Measurements from ENCODE around the gene HIPK2.

HIPK2 gene

DNA sequence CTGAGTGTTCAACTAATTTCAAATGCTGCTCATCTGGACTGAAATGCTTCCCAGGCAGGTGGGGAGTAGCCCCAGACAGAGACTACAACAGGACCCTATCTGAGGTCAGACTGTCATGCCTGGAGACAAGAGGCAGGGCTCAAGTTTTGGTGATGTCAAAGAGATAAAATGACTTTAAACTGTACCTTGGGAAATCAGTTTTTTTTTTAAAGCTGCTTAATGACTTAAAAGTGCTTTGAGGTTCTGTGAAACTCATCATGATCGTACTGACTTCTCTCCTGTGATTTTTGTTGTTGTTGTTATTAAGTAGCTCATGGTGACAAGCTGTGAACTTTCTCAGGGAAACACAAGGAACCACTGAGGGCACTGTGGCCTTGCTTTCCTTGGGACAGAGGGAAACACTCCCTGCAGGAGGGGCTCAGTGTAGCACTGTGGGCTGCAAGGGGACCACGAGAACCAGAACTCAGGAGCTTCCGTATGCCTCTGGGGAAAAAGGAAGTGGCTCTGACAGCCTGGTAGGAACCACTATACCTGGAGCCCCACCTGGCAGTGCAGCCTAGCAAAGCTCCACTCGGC, 9.5 kb downstream of the HIPK2 start:
- H3K27ac ChIP-seq (ENCODE audit: low read depth, low read length, poor library complexity, severe bottlenecking) = no peak overlapping the region
- no peak for TF ChIP-seq EZH2 (IDR thresholded peaks at IDR 0.05; ENCODE audit: borderline replicate concordance, low read length)
- TF ChIP-seq, protein P1, sequence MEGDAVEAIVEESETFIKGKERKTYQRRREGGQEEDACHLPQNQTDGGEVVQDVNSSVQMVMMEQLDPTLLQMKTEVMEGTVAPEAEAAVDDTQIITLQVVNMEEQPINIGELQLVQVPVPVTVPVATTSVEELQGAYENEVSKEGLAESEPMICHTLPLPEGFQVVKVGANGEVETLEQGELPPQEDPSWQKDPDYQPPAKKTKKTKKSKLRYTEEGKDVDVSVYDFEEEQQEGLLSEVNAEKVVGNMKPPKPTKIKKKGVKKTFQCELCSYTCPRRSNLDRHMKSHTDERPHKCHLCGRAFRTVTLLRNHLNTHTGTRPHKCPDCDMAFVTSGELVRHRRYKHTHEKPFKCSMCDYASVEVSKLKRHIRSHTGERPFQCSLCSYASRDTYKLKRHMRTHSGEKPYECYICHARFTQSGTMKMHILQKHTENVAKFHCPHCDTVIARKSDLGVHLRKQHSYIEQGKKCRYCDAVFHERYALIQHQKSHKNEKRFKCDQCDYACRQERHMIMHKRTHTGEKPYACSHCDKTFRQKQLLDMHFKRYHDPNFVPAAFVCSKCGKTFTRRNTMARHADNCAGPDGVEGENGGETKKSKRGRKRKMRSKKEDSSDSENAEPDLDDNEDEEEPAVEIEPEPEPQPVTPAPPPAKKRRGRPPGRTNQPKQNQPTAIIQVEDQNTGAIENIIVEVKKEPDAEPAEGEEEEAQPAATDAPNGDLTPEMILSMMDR (IDR thresholded peaks at IDR 0.05; ENCODE audit: low read length) = no peak

DNA sequence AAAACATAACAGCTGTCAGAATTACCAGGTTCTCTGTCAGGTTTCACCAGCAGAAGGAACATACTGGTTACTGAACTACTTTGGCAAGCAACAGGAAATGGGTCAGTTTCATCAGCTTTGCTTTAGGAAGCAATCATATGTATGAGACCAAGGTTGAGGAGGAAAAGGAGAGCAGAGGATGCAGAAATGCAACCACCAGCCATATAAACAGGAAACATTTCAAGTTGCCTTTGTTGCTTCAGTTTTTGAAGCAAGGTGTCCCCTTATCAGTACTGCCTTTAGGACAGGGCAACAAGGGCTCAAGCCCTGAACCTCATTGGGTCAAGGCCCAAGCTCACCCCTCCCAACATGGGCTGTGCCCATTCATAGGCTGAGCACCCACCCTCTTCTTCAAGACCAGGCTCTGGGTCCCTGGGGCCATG, 10.2 kb downstream of the HIPK2 start:
- Histone ChIP-seq H3K9me2 (ENCODE audit: low read depth, low read length) (no peaks in the 10 kb centered on the region), H3K4me2 (ENCODE audit: low read length) (no peak overlapping the region), H3K27me3 (ENCODE audit: insufficient read depth, low read length) (no peaks in the 10 kb centered on the region; the same call in 1 of the 2 replicates), H3K27ac (ENCODE audit: low read depth, low read length, poor library complexity, severe bottlenecking) (no peak overlapping the region), H3K9ac (ENCODE audit: low read length) (no peak overlapping the region), H3F3A (ENCODE audit: insufficient read depth, low read length) (no peaks in the 10 kb centered on the region), H3K4me3 (ENCODE audit: low read depth, low read length, poor library complexity, severe bottlenecking) (no peak overlapping the region), H3K79me2 (ENCODE audit: insufficient read depth, low read length) (no peaks in the 10 kb centered on the region), H3K4me1 (ENCODE audit: insufficient read depth, low read length, severe bottlenecking) (no peaks in the 10 kb centered on the region), H3K36me3 (ENCODE audit: insufficient read depth, low read length) (no peaks in the 10 kb centered on the region), H4K20me1 (ENCODE audit: insufficient read depth, low read length) (no peaks in the 10 kb centered on the region), H3K9me3 (ENCODE audit: low read length) (no peaks in the 10 kb centered on the region), H2AFZ (ENCODE audit: low read length) (no peak overlapping the region)
- no peak for TF ChIP-seq EZH2 (IDR thresholded peaks at IDR 0.05; ENCODE audit: borderline replicate concordance, low read length)
- TF ChIP-seq, protein P1 (IDR thresholded peaks at IDR 0.05; ENCODE audit: low read length) = no peak

More for the DNA sequence above, 9.5 kb downstream of the HIPK2 start:
- Histone ChIP-seq H3K9me3 (ENCODE audit: low read length) (no peaks in the 10 kb centered on the region), H2AFZ (ENCODE audit: low read length) (no peak overlapping the region), H3F3A (ENCODE audit: insufficient read depth, low read length) (no peaks in the 10 kb centered on the region), H3K36me3 (ENCODE audit: insufficient read depth, low read length) (no peaks in the 10 kb centered on the region), H3K4me1 (ENCODE audit: insufficient read depth, low read length, severe bottlenecking) (no peaks in the 10 kb centered on the region), H3K4me3 (ENCODE audit: low read depth, low read length, poor library complexity, severe bottlenecking) (no peak overlapping the region), H3K4me2 (ENCODE audit: low read length) (no peak overlapping the region), H3K9ac (ENCODE audit: low read length) (no peak overlapping the region), H3K9me2 (ENCODE audit: low read depth, low read length) (no peaks in the 10 kb centered on the region), H3K27me3 (ENCODE audit: insufficient read depth, low read length) (no peaks in the 10 kb centered on the region; the same call in 1 of the 2 replicates), H4K20me1 (ENCODE audit: insufficient read depth, low read length) (no peaks in the 10 kb centered on the region), H3K79me2 (ENCODE audit: insufficient read depth, low read length) (no peaks in the 10 kb centered on the region)

DNA sequence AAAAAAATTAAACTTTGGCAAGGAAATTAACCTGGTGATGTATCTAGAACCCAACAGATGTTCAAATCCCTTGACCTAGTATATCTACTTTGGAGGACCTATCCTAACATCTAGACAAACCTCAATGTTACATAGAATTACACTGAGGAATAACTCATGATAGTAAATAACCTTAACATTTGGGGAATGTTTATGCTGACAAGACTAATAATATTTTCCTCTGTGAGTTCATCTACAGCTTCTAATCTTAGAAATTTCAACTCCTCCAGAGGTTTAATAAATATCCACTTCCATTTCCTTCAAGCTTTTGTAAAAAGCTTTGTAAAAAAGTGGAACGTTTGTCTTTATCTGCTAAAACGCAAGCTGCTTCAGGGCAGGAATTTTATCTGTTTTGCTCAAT, 12.7 kb downstream of the HIPK2 start:
- H3K9me2 ChIP-seq (ENCODE audit: low read depth, low read length) = no peaks in the 10 kb centered on the region
- H3K27ac ChIP-seq (ENCODE audit: low read depth, low read length, poor library complexity, severe bottlenecking) = no peak overlapping the region
- no peaks in the 10 kb centered on the region for H3K27me3 ChIP-seq (ENCODE audit: insufficient read depth, low read length)
- H3K9me3 ChIP-seq (ENCODE audit: low read length) = no peaks in the 10 kb centered on the region
- no peak overlapping the region for H3K4me3 ChIP-seq (ENCODE audit: low read depth, low read length, poor library complexity, severe bottlenecking)
- H3F3A ChIP-seq (ENCODE audit: insufficient read depth, low read length) = no peaks in the 10 kb centered on the region
- no peaks in the 10 kb centered on the region for H3K4me1 ChIP-seq (ENCODE audit: insufficient read depth, low read length, severe bottlenecking)
- H3K4me2 ChIP-seq (ENCODE audit: low read length) = no peak overlapping the region
- no peaks in the 10 kb centered on the region for H3K79me2 ChIP-seq (ENCODE audit: insufficient read depth, low read length)
- no peak overlapping the region for H3K9ac ChIP-seq (ENCODE audit: low read length)
- TF ChIP-seq EZH2 (IDR thresholded peaks at IDR 0.05; ENCODE audit: borderline replicate concordance, low read length) = no peak
- TF ChIP-seq, protein P1 (IDR thresholded peaks at IDR 0.05; ENCODE audit: low read length) = no peak
- no peaks in the 10 kb centered on the region for H3K36me3 ChIP-seq (ENCODE audit: insufficient read depth, low read length)
- no peak overlapping the region for H2AFZ ChIP-seq (ENCODE audit: low read length)
- H4K20me1 ChIP-seq (ENCODE audit: insufficient read depth, low read length) = no peaks in the 10 kb centered on the region

Data from OCI-LY1 (cell line).